HG02981 (cell line): ENCODE data around the gene SREK1.
"Not testable (repeated sequence)": the region's sequence is repeated elsewhere in the genome, so short reads cannot be mapped to it uniquely, and the experiment has no call there.

Experiments
- ATAC-seq: cut with Tn5 transposase; IDR thresholded peaks from one replicate; pipeline ENCODE4 v1.9.1; 2021; ENCODE audit warnings: mild to moderate bottlenecking, moderate library complexity; ENCODE audit not compliant: unreplicated experiment

The SREK1 gene

GRCh38 chr5:66209794-66210193 is 65.7 kb downstream of the SREK1 start:
- no peak for ATAC-seq

- no peak for ATAC-seq
Observed at GRCh38 chr5:66213533-66213932, 69.4 kb downstream of the SREK1 start.

GRCh38 chr5:66222455-66222854 is 78.4 kb downstream of the SREK1 start:
- no peak for ATAC-seq

GRCh38 chr5:66222896-66223295 is 78.8 kb downstream of the SREK1 start:
- not testable (repeated sequence) for ATAC-seq

GRCh38 chr5:66223637-66224036 is 79.5 kb downstream of the SREK1 start:
- no peak for ATAC-seq

GRCh38 chr5:66224274-66224673 is 80.2 kb downstream of the SREK1 start:
- ATAC-seq: no peak

GRCh38 chr5:66224773-66225553 is 80.9 kb downstream of the SREK1 start:
- no peak for ATAC-seq

- ATAC-seq: no peak
Observed at GRCh38 chr5:66230551-66230950, 86.5 kb downstream of the SREK1 start.

GRCh38 chr5:66231508-66231907 is 87.4 kb downstream of the SREK1 start:
- ATAC-seq: no peak

- ATAC-seq: no peak
Observed at GRCh38 chr5:66232275-66232674, 88.2 kb downstream of the SREK1 start.

GRCh38 chr5:66232706-66233445 is 88.8 kb downstream of the SREK1 start:
- ATAC-seq: no peak
